ENCODE measurements around the gene B4GALT1. TPM values are rescaled to one million over a fixed set of nuclear protein-coding genes. Genes with fewer than 3 reads are reported as not detected.
A peak's percentile ranks its signal among the peaks of the same experiment; 100 is the strongest.

The B4GALT1 gene
- total and polyA plus RNA-seq, 7 donors = 20.3 to 107 (median 25.5) TPM

GRCh38 chr9:33129886-33130881 lies 37.0 kb downstream of the B4GALT1 start:
- peaks cover 0 to 32% (median 11%) of the 10 kb centered on the region in 4 donors for H3K4me1 ChIP-seq
- 25 to 56% methylated on average over 14 of the region's 14 CpGs for WGBS, 2 donors
- DNase-seq = peak; percentile 52

GRCh38 chr9:33129251-33129885 lies 37.8 kb downstream of the B4GALT1 start:
- peak; percentile 49 for DNase-seq
- TF ChIP-seq EP300 (IDR thresholded peaks at IDR 0.05) (no peak), CTCF (IDR thresholded peaks at IDR 0.05) (no peak), POLR2A (IDR thresholded peaks at IDR 0.05) (no peak), POLR2AphosphoS5 (IDR thresholded peaks at IDR 0.05) (no peak)
- intact Hi-C loops (cut with DNase I) = no loop called here
- H3K27ac ChIP-seq = no peak overlapping the region
- WGBS, 2 donors = 77 to 80% methylated on average over 5 of the region's 5 CpGs
- no peaks in the 10 kb centered on the region for H3K9me3 ChIP-seq
- H3K36me3 ChIP-seq = peaks cover 6 to 70% (median 23%) of the 10 kb centered on the region in 4 donors
- H3K4me3 ChIP-seq = no peak overlapping the region
- H3K27me3 ChIP-seq = no peaks in the 10 kb centered on the region
- H3K4me1 ChIP-seq = peaks cover 0 to 32% (median 12%) of the 10 kb centered on the region in 4 donors

More at GRCh38 chr9:33129886-33130881, 37.0 kb downstream of the B4GALT1 start:
- Histone ChIP-seq H3K36me3 (peaks cover 6 to 70% (median 20%) of the 10 kb centered on the region in 4 donors), H3K27ac (no peak overlapping the region), H3K4me3 (no peak overlapping the region), H3K27me3 (no peaks in the 10 kb centered on the region), H3K9me3 (no peaks in the 10 kb centered on the region)
- TF ChIP-seq EP300 (IDR thresholded peaks at IDR 0.05) = no peak
- no peak for TF ChIP-seq POLR2AphosphoS5 (IDR thresholded peaks at IDR 0.05)
- no peak for TF ChIP-seq CTCF (IDR thresholded peaks at IDR 0.05)
- TF ChIP-seq POLR2A (IDR thresholded peaks at IDR 0.05) = no peak
- intact Hi-C loops (cut with DNase I) = loop anchor here (10.0 kb wide), 1 partner anchor 1185 kb away; no protein-coding TSS in a partner anchor

- Histone ChIP-seq H3K4me3 (no peak overlapping the region), H3K27ac (no peak overlapping the region), H3K36me3 (peaks cover 6 to 64% (median 16%) of the 10 kb centered on the region in 4 donors), H3K9me3 (no peaks in the 10 kb centered on the region), H3K4me1 (peaks cover 0 to 32% (median 12%) of the 10 kb centered on the region in 4 donors), H3K27me3 (no peaks in the 10 kb centered on the region)
- DNase-seq = peak; percentile 54
- WGBS, 2 donors = 93 to 95% methylated on average over 4 of the region's 4 CpGs
- intact Hi-C loops (cut with DNase I) = no loop called here
- TF ChIP-seq EP300 (IDR thresholded peaks at IDR 0.05) (no peak), CTCF (IDR thresholded peaks at IDR 0.05) (no peak), POLR2A (IDR thresholded peaks at IDR 0.05) (no peak), POLR2AphosphoS5 (IDR thresholded peaks at IDR 0.05) (no peak)
These were observed 38.6 kb downstream of the B4GALT1 start for GRCh38 chr9:33128570-33128969.

DNA sequence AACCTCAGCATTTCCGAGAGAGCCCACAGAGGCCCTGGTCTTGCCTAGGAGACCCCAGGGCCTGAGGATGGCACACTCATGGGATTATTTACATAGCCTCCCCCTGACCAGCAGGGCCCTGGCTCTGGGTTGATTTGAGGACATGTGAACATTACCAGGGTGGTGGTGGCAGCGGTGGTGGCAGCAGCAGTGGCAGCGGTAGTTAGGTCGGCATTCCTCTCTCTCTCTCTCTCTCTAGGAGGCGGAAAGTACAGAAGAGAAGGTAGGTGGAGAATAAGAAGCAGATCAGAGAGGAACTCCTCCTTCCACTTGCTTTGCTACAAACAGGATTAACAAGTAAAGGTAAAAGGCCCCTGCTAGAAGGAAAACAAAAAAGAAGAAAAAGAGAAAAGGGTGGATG lies 39.3 kb downstream of the B4GALT1 start:
- Histone ChIP-seq H3K9me3 (no peaks in the 10 kb centered on the region), H3K27ac (no peak overlapping the region), H3K27me3 (no peaks in the 10 kb centered on the region), H3K4me3 (no peak overlapping the region), H3K36me3 (peaks cover 0 to 57% (median 13%) of the 10 kb centered on the region in 4 donors), H3K4me1 (peaks cover 0 to 32% (median 12%) of the 10 kb centered on the region in 4 donors)
- DNase-seq = peak; percentile 45
- 83 to 87% methylated on average over 5 of the region's 5 CpGs for WGBS, 2 donors
- intact Hi-C loops (cut with DNase I) = no loop called here
- TF ChIP-seq POLR2AphosphoS5 (IDR thresholded peaks at IDR 0.05) (no peak), POLR2A (IDR thresholded peaks at IDR 0.05) (no peak), EP300 (IDR thresholded peaks at IDR 0.05) (no peak), CTCF (IDR thresholded peaks at IDR 0.05) (no peak)

All from sigmoid colon (tissue), 7 donors.